IMR-90 (cell line): ENCODE measurements around the gene GABBR2. TPM values are rescaled to one million over a fixed set of nuclear protein-coding genes. Genes with fewer than 3 reads are reported as not detected.
A peak's percentile ranks its signal among the peaks of the same experiment; 100 is the strongest.

ENCODE experiments used
- ATAC-seq: fragments of 200-7000 bp; cut with Tn5 transposase; 2 replicates; pipeline ENCODE4 v1.9.1; 2020; ENCODE audit warnings: low read depth, mild to moderate bottlenecking, moderate library complexity
- BruUV-seq: library from RNA; stranded (reverse); fragments of 400-500 nt; replicated peaks from 2 replicates; lab custom pipeline; 2021; lab: Mats Ljungman, UMichigan
- CTCF ChIA-PET: fragments of 300-600 bp; formaldehyde crosslinking; extraction: SDS; loops from one replicate; lab custom pipeline; 2021; ENCODE audit warnings: antibody characterized with exemption; lab: Yijun Ruan, JAX
- POLR2A ChIA-PET: fragments of 300-600 bp; sonication (Branson Sonifier 250); formaldehyde crosslinking; loops from one replicate; lab custom pipeline; 2022; ENCODE audit warnings: antibody characterized with exemption; ENCODE audit not compliant: unreplicated experiment; lab: Charles Lee
- DNase-seq: peaks from one replicate; pipeline ENCODE4 v3.0.0; 2013
- H2AFZ ChIP-seq: replicated peaks from 2 replicates; pipeline ENCODE3; 2013; ENCODE audit warnings: low read length, mild to moderate bottlenecking; ENCODE audit not compliant: poor library complexity
- H2AK5ac ChIP-seq: 2 replicates; pipeline ENCODE4 v1.6.1; 2013; ENCODE audit warnings: low read depth, low read length, inconsistent platforms
- H2AK9ac ChIP-seq: replicated peaks from 2 replicates; pipeline ENCODE3; 2013; ENCODE audit warnings: mild to moderate bottlenecking, low read depth, low read length, moderate library complexity; ENCODE audit not compliant: poor library complexity
- H2BK120ac ChIP-seq: 2 replicates; pipeline ENCODE4 v1.6.1; 2013; ENCODE audit warnings: low read depth, low read length, inconsistent platforms
- H2BK15ac ChIP-seq: 3 replicates; pipeline ENCODE4 v1.6.1; 2013; ENCODE audit warnings: low read depth, low read length, inconsistent platforms
- H2BK20ac ChIP-seq: 2 replicates; pipeline ENCODE4 v1.6.1; 2013; ENCODE audit warnings: low read depth, mild to moderate bottlenecking, inconsistent platforms, low read length, moderate library complexity
- H2BK5ac ChIP-seq: 2 replicates; pipeline ENCODE4 v1.6.1; 2013; ENCODE audit warnings: mild to moderate bottlenecking, low read depth, low read length, inconsistent platforms; ENCODE audit not compliant: poor library complexity, severe bottlenecking
- H3K14ac ChIP-seq: replicated peaks from 2 replicates; pipeline ENCODE4 v1.6.1; 2013; ENCODE audit warnings: low read depth, low read length, inconsistent platforms
- H3K18ac ChIP-seq: 2 replicates; pipeline ENCODE4 v1.6.1; 2013; ENCODE audit warnings: low read depth, low read length, control low read depth
- H3K23ac ChIP-seq: 2 replicates; pipeline ENCODE4 v1.6.1; 2013; ENCODE audit warnings: low read depth, low read length, inconsistent platforms
- H3K27ac ChIP-seq: 2 replicates; pipeline ENCODE4 v1.5.1; 2013; ENCODE audit warnings: mild to moderate bottlenecking, control low read depth, low read length; ENCODE audit not compliant: insufficient read depth
- H3K27me3 ChIP-seq: 2 replicates; pipeline ENCODE4 v1.6.1; 2013; ENCODE audit warnings: low read length; ENCODE audit not compliant: control insufficient read depth, insufficient read depth
- H3K36me3 ChIP-seq: 2 replicates; pipeline ENCODE4 v1.6.1; 2013; ENCODE audit warnings: low read length, mixed read lengths; ENCODE audit not compliant: control insufficient read depth, insufficient read depth
- H3K4ac ChIP-seq: 2 replicates; pipeline ENCODE4 v1.6.1; 2013; ENCODE audit warnings: low read depth, low read length, inconsistent platforms
- H3K4me1 ChIP-seq: 2 replicates; pipeline ENCODE4 v1.6.1; 2013; ENCODE audit warnings: low read length, mixed read lengths; ENCODE audit not compliant: control insufficient read depth, insufficient read depth
- H3K4me2 ChIP-seq: 2 replicates; pipeline ENCODE4 v1.6.1; 2013; ENCODE audit warnings: low read depth, mild to moderate bottlenecking, control low read depth, low read length, moderate library complexity
- H3K4me3 ChIP-seq: 2 replicates; pipeline ENCODE4 v1.5.1; 2013; ENCODE audit warnings: low read depth, mild to moderate bottlenecking, control low read depth, low read length, moderate library complexity; ENCODE audit not compliant: insufficient read depth
- H3K56ac ChIP-seq: 2 replicates; pipeline ENCODE4 v1.6.1; 2013; ENCODE audit warnings: low read length, inconsistent platforms; ENCODE audit not compliant: insufficient read depth; ENCODE audit errors: extremely low read depth
- H3K79me1 ChIP-seq, 2 experiments: 2 replicates each; pipeline ENCODE4 v1.6.1; 2013; ENCODE audit warnings: low read length in 2 of 2, inconsistent platforms in 1 of 2, low read depth in 1 of 2
- H3K9ac ChIP-seq: 2 replicates; pipeline ENCODE4 v1.6.1; 2013; ENCODE audit warnings: low read depth, low read length, control low read depth
- H3K9me1 ChIP-seq: 2 replicates; pipeline ENCODE4 v1.6.1; 2013; ENCODE audit warnings: low read length, inconsistent platforms; ENCODE audit not compliant: insufficient read depth
- H3K9me3 ChIP-seq: 2 replicates; pipeline ENCODE4 v1.6.1; 2013; ENCODE audit warnings: low read length; ENCODE audit not compliant: control insufficient read depth, insufficient read depth
- H4K20me1 ChIP-seq: 2 replicates; pipeline ENCODE4 v1.6.1; 2013; ENCODE audit warnings: low read length, inconsistent platforms; ENCODE audit not compliant: insufficient read depth
- H4K5ac ChIP-seq: 2 replicates; pipeline ENCODE4 v1.6.1; 2013; ENCODE audit warnings: mild to moderate bottlenecking, low read depth, low read length, control low read depth
- H4K8ac ChIP-seq, 2 experiments: 2 replicates each; pipeline ENCODE4 v1.6.1; 2013; ENCODE audit warnings: low read depth in 2 of 2, low read length in 2 of 2, control low read depth in 1 of 2, inconsistent platforms in 1 of 2
- H4K91ac ChIP-seq: 2 replicates; pipeline ENCODE4 v1.6.1; 2013; ENCODE audit warnings: low read depth, low read length, inconsistent platforms; ENCODE audit not compliant: insufficient read depth
- BHLHE40 ChIP-seq: fragments of 150-350 bp; IDR thresholded peaks from 2 replicates; pipeline ENCODE4 v1.6.1; 2016; ENCODE audit warnings: mild to moderate bottlenecking, low read depth, low read length
- CEBPB ChIP-seq: IDR thresholded peaks from 2 replicates; pipeline ENCODE4 v1.6.1; 2012; ENCODE audit warnings: low read depth, low read length, improper control_type of control experiment
- CHD1 ChIP-seq: IDR thresholded peaks from 2 replicates; pipeline ENCODE4 v1.6.1; 2012; ENCODE audit warnings: low read depth, low read length, improper control_type of control experiment
- FOS ChIP-seq: fragments of 150-350 bp; IDR thresholded peaks from 2 replicates; pipeline ENCODE4 v1.6.1; 2016; ENCODE audit warnings: low read depth, low read length
- MAFK ChIP-seq: IDR thresholded peaks from 2 replicates; pipeline ENCODE4 v1.6.1; 2012; ENCODE audit warnings: low read depth, low read length, improper control_type of control experiment
- MAZ ChIP-seq: IDR thresholded peaks from 2 replicates; pipeline ENCODE4 v1.6.1; 2012; ENCODE audit warnings: low read depth, mild to moderate bottlenecking, low read length, improper control_type of control experiment, moderate library complexity, borderline replicate concordance
- MXI1 ChIP-seq: IDR thresholded peaks from 2 replicates; pipeline ENCODE4 v1.6.1; 2012; ENCODE audit warnings: low read depth, mild to moderate bottlenecking, low read length, moderate library complexity, borderline replicate concordance
- NFE2L2 ChIP-seq: fragments of 150-350 bp; IDR thresholded peaks from 2 replicates; pipeline ENCODE4 v1.6.1; 2016; ENCODE audit warnings: low read depth, mild to moderate bottlenecking, low read length
- POLR2A ChIP-seq: IDR thresholded peaks from 2 replicates; pipeline ENCODE4 v1.6.1; 2012; ENCODE audit warnings: mild to moderate bottlenecking, low read depth, low read length
- RAD21 ChIP-seq: IDR thresholded peaks from 2 replicates; pipeline ENCODE4 v1.6.1; 2012; ENCODE audit warnings: low read length, improper control_type of control experiment
- RCOR1 ChIP-seq: IDR thresholded peaks from 2 replicates; pipeline ENCODE4 v1.6.1; 2012; ENCODE audit warnings: mild to moderate bottlenecking, low read length, improper control_type of control experiment; ENCODE audit not compliant: insufficient replicate concordance
- RFX5 ChIP-seq: IDR thresholded peaks from 2 replicates; pipeline ENCODE4 v1.8.0; 2012; ENCODE audit warnings: low read depth, mild to moderate bottlenecking, low read length, moderate library complexity
- SMC3 ChIP-seq: fragments of 150-350 bp; IDR thresholded peaks from 2 replicates; pipeline ENCODE4 v1.6.1; 2016; ENCODE audit warnings: low read depth, mild to moderate bottlenecking, antibody characterized with exemption, low read length, moderate library complexity
- USF2 ChIP-seq: fragments of 150-350 bp; IDR thresholded peaks from 2 replicates; pipeline ENCODE4 v1.6.1; 2017; ENCODE audit warnings: mild to moderate bottlenecking, antibody characterized with exemption, low read length, low read depth
- WGBS, 2 experiments: methylation state at CpG; one replicate each; pipeline versions ENCODE4 v1.1.5 to v1.1.7; 2013; ENCODE audit warnings: missing lambda C conversion rate in 2 of 2; ENCODE audit not compliant: insufficient read length in 1 of 2; ENCODE audit errors: extremely low coverage in 2 of 2; 5-methylcytosine and 5-hydroxymethylcytosine counted together
- dilution Hi-C: fragments of 300-500 bp; cut with HindIII; formaldehyde crosslinking; loops from one replicate; pipeline ENCODE4 v1.14.3; 2018; ENCODE audit warnings: low sequenced_read_pairs; ENCODE audit not compliant: unreplicated experiment
- in situ Hi-C: fragments of 300-500 bp; cut with MboI; formaldehyde crosslinking; loops from 3 replicates; pipeline ENCODE4 v1.14.3; 2019; ENCODE audit warnings: low sequenced_read_pairs, inconsistent platforms, mixed read lengths
- intact Hi-C: fragments of 100-400 bp; cut with micrococcal nuclease; formaldehyde crosslinking; loops from 2 replicates; pipeline ENCODE4 v1.10.0; 2022
- polyA plus RNA-seq, 3 experiments: library from polyadenylated mRNA; depleted of rRNA; stranded (reverse); fragments of >200 nt; gene quantifications; 2 replicates each; pipeline ENCODE4 v1.2.3, GENCODE V29; 2012; ENCODE audit warnings: low replicate concordance in 1 of 3
- total RNA-seq: library from RNA; depleted of rRNA; stranded (reverse); fragments of >200 nt; gene quantifications from 2 replicates; pipeline ENCODE4 v1.2.3, GENCODE V29; 2012
- TF ChIP-seq, protein P1 (sequence below): conservative IDR thresholded peaks from 2 replicates; pipeline ENCODE4 v1.5.1; 2012; ENCODE audit warnings: mild to moderate bottlenecking, low read depth, low read length, improper control_type of control experiment
- TF ChIP-seq, protein P2 (sequence below): fragments of 150-350 bp; IDR thresholded peaks from 2 replicates; pipeline ENCODE4 v1.6.1; 2016; ENCODE audit warnings: low read depth, mild to moderate bottlenecking, low read length, moderate library complexity, borderline replicate concordance

The GABBR2 gene
- total and polyA plus RNA-seq, 2 of the 4 experiments (the other 2 are of a cell fraction): 14.2 to 20.3 TPM

GRCh38 chr9:98329281-98329680 lies 379.5 kb downstream of the GABBR2 start:
- H4K20me1 ChIP-seq: no peaks in the 10 kb centered on the region
- 77% methylated on average over 4 of the region's 6 CpGs; no CpG with 5 or more reads in 1 of the 2 experiments for WGBS, 2 experiments
- H3K9me1 ChIP-seq: peaks cover 36% of the 10 kb centered on the region
- DNase-seq: no peak
- peak overlapping the region; percentile 59 to 76; a peak in 3 of 4 replicates for H4K8ac ChIP-seq
- H4K5ac ChIP-seq: peak overlapping the region; percentile 80; the same call in 1 of the 2 replicates
- ChIA-PET CTCF (interaction anchor here (0.7 kb wide), 1 partner anchor 13 kb away, joined by 4 read pairs; no protein-coding TSS in a partner anchor), POLR2A (no interaction called here)
- H3K36me3 ChIP-seq: no peaks in the 10 kb centered on the region
- ATAC-seq: no peak
- no TSS peak for BruUV-seq
- H3K56ac ChIP-seq: no peak overlapping the region
- H3K14ac ChIP-seq: peak overlapping the region; percentile 67
- H3K9me3 ChIP-seq: no peaks in the 10 kb centered on the region
- H3K4me1 ChIP-seq: peaks cover 14% of the 10 kb centered on the region
- H2AK5ac ChIP-seq: peak overlapping the region; percentile 77
- peak overlapping the region; percentile 94 for H2BK20ac ChIP-seq
- H2BK120ac ChIP-seq: peak overlapping the region; percentile 97
- in situ Hi-C loops: no loop called here
- intact Hi-C loops: no loop called here
- peaks cover 6 to 48% of the 10 kb centered on the region in 2 experiments; a peak in 3 of 4 replicates for H3K79me1 ChIP-seq
- no peak for TF ChIP-seq BHLHE40
- no peak for TF ChIP-seq SMC3
- no peak for TF ChIP-seq MAFK
- no peak for TF ChIP-seq USF2
- TF ChIP-seq CEBPB: no peak
- TF ChIP-seq, protein P1, sequence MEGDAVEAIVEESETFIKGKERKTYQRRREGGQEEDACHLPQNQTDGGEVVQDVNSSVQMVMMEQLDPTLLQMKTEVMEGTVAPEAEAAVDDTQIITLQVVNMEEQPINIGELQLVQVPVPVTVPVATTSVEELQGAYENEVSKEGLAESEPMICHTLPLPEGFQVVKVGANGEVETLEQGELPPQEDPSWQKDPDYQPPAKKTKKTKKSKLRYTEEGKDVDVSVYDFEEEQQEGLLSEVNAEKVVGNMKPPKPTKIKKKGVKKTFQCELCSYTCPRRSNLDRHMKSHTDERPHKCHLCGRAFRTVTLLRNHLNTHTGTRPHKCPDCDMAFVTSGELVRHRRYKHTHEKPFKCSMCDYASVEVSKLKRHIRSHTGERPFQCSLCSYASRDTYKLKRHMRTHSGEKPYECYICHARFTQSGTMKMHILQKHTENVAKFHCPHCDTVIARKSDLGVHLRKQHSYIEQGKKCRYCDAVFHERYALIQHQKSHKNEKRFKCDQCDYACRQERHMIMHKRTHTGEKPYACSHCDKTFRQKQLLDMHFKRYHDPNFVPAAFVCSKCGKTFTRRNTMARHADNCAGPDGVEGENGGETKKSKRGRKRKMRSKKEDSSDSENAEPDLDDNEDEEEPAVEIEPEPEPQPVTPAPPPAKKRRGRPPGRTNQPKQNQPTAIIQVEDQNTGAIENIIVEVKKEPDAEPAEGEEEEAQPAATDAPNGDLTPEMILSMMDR: no peak
- TF ChIP-seq RAD21: no peak
- TF ChIP-seq FOS: no peak
- no peak for TF ChIP-seq MXI1
- TF ChIP-seq CHD1: no peak
- TF ChIP-seq NFE2L2: no peak
- TF ChIP-seq RCOR1: no peak
- TF ChIP-seq MAZ: no peak
- TF ChIP-seq POLR2A: no peak
- TF ChIP-seq RFX5: no peak
- TF ChIP-seq, protein P2, sequence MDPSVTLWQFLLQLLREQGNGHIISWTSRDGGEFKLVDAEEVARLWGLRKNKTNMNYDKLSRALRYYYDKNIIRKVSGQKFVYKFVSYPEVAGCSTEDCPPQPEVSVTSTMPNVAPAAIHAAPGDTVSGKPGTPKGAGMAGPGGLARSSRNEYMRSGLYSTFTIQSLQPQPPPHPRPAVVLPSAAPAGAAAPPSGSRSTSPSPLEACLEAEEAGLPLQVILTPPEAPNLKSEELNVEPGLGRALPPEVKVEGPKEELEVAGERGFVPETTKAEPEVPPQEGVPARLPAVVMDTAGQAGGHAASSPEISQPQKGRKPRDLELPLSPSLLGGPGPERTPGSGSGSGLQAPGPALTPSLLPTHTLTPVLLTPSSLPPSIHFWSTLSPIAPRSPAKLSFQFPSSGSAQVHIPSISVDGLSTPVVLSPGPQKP: no peak
- peak overlapping the region; percentile 98 for H2BK5ac ChIP-seq
- H3K23ac ChIP-seq: peak overlapping the region; percentile 58; the same call in 1 of the 2 replicates
- H2AFZ ChIP-seq: no peak overlapping the region
- H2BK15ac ChIP-seq: peak overlapping the region; percentile 56; the same call in 2 of the 3 replicates
- H3K18ac ChIP-seq: peak overlapping the region; percentile 78; the same call in 1 of the 2 replicates
- H3K27me3 ChIP-seq: no peaks in the 10 kb centered on the region
- H2AK9ac ChIP-seq: no peak overlapping the region
- dilution Hi-C loops: no loop called here
- no peak overlapping the region for H3K4me3 ChIP-seq
- H3K4me2 ChIP-seq: no peak overlapping the region
- peak overlapping the region; percentile 89 for H3K4ac ChIP-seq
- H3K9ac ChIP-seq: no peak overlapping the region
- peak overlapping the region; percentile 13; the same call in 1 of the 2 replicates for H3K27ac ChIP-seq
- H4K91ac ChIP-seq: peak overlapping the region; percentile 67
